Measurements from ENCODE around the gene INAFM2. TPM values are rescaled to one million over a fixed set of nuclear protein-coding genes. Genes with fewer than 3 reads are reported as not detected.

The INAFM2 gene
- total and polyA plus RNA-seq, 2 experiments from 2014 or later = 13.7 to 19.5 TPM

- H3K4me3 ChIP-seq = no peak overlapping the region
- H2AFZ ChIP-seq = no peak overlapping the region
- no peak for DNase-seq (ENCODE audit: low spot score)
- H3K79me2 ChIP-seq = no peaks in the 10 kb centered on the region
- H3K27me3 ChIP-seq = no peaks in the 10 kb centered on the region
- 83% methylated on average over 4 of the region's 4 CpGs for WGBS (ENCODE audit: low lambda C conversion rate, missing lambda C conversion rate)
- no peaks in the 10 kb centered on the region for H3K36me3 ChIP-seq (replicated peaks; ENCODE audit: insufficient read depth, low read depth)
- no peaks in the 10 kb centered on the region for H4K20me1 ChIP-seq (ENCODE audit: insufficient read depth, poor library complexity, severe bottlenecking)
- no peaks in the 10 kb centered on the region for H3K4me1 ChIP-seq (ENCODE audit: insufficient read depth)
- H3K9me2 ChIP-seq (replicated peaks; ENCODE audit: insufficient read depth) = no peaks in the 10 kb centered on the region
- no peak overlapping the region for H3K27ac ChIP-seq
- TF ChIP-seq CTCF (IDR thresholded peaks at IDR 0.05; ENCODE audit: poor library complexity) (no peak), EZH2phosphoT487 (IDR thresholded peaks at IDR 0.05; ENCODE audit: low read depth, severe bottlenecking, unreplicated experiment) (no peak), EZH2 (IDR thresholded peaks at IDR 0.05; ENCODE audit: borderline replicate concordance) (no peak)
- H3K9me3 ChIP-seq (ENCODE audit: low read depth) = no peaks in the 10 kb centered on the region
- no peak overlapping the region for H3K4me2 ChIP-seq
These were observed 5.9 kb upstream of the INAFM2 start for GRCh38 chr15:40317580-40317979.

- WGBS (ENCODE audit: low lambda C conversion rate, missing lambda C conversion rate) = 65% methylated on average over 1 of the region's 1 CpG
- Histone ChIP-seq H3K9me2 (replicated peaks; ENCODE audit: insufficient read depth) (no peaks in the 10 kb centered on the region), H3K36me3 (replicated peaks; ENCODE audit: insufficient read depth, low read depth) (no peaks in the 10 kb centered on the region), H3K4me1 (ENCODE audit: insufficient read depth) (peaks cover 12% of the 10 kb centered on the region), H3K4me2 (no peak overlapping the region), H4K20me1 (ENCODE audit: insufficient read depth, poor library complexity, severe bottlenecking) (no peaks in the 10 kb centered on the region), H3K27ac (no peak overlapping the region), H2AFZ (no peak overlapping the region), H3K27me3 (no peaks in the 10 kb centered on the region), H3K9me3 (ENCODE audit: low read depth) (no peaks in the 10 kb centered on the region), H3K4me3 (no peak overlapping the region), H3K79me2 (peaks cover 10% of the 10 kb centered on the region)
- DNase-seq (ENCODE audit: low spot score) = no peak
- TF ChIP-seq EZH2 (IDR thresholded peaks at IDR 0.05; ENCODE audit: borderline replicate concordance) (no peak), CTCF (IDR thresholded peaks at IDR 0.05; ENCODE audit: poor library complexity) (no peak), EZH2phosphoT487 (IDR thresholded peaks at IDR 0.05; ENCODE audit: low read depth, severe bottlenecking, unreplicated experiment) (no peak)
These were observed 3.1 kb upstream of the INAFM2 start for GRCh38 chr15:40320409-40320808.

- no peaks in the 10 kb centered on the region for H3K36me3 ChIP-seq (replicated peaks; ENCODE audit: insufficient read depth, low read depth)
- no peaks in the 10 kb centered on the region for H3K9me2 ChIP-seq (replicated peaks; ENCODE audit: insufficient read depth)
- peak; percentile 83 for DNase-seq (ENCODE audit: low spot score)
- H3K9me3 ChIP-seq (ENCODE audit: low read depth) = no peaks in the 10 kb centered on the region
- no peak overlapping the region for H2AFZ ChIP-seq
- TF ChIP-seq EZH2 (IDR thresholded peaks at IDR 0.05; ENCODE audit: borderline replicate concordance) (no peak), CTCF (IDR thresholded peaks at IDR 0.05; ENCODE audit: poor library complexity) (peak; percentile 79)
- H3K4me3 ChIP-seq = no peak overlapping the region
- H3K27me3 ChIP-seq = no peaks in the 10 kb centered on the region
- peaks cover 12% of the 10 kb centered on the region for H3K4me1 ChIP-seq (ENCODE audit: insufficient read depth)
- no peak overlapping the region for H3K4me2 ChIP-seq
- 1% methylated on average over 2 of the region's 2 CpGs for WGBS (ENCODE audit: low lambda C conversion rate, missing lambda C conversion rate)
- H4K20me1 ChIP-seq (ENCODE audit: insufficient read depth, poor library complexity, severe bottlenecking) = no peaks in the 10 kb centered on the region
- H3K27ac ChIP-seq = no peak overlapping the region
- peaks cover 13% of the 10 kb centered on the region for H3K79me2 ChIP-seq
These were observed 2.5 kb upstream of the INAFM2 start for GRCh38 chr15:40320931-40321371.

Measured in hepatocyte (in vitro differentiated cells).